Parathyroid adenoma (tissue), 2 donors: ENCODE results near the gene TPCN1.

ENCODE experiments used
- H2AFZ ChIP-seq: fragments of 300-600 bp; sonication (generic); one replicate; pipeline ENCODE4 v1.7.0; 2017; ENCODE audit warnings: antibody characterized with exemption, mild to moderate bottlenecking
- H3K27ac ChIP-seq: fragments of 300-600 bp; sonication (generic); one replicate; pipeline ENCODE4 v1.7.0; 2017
- H3K27me3 ChIP-seq: fragments of 300-600 bp; sonication (generic); one replicate; pipeline ENCODE4 v1.7.0; 2017; ENCODE audit warnings: low read length; ENCODE audit not compliant: control insufficient read depth, insufficient read depth
- H3K36me3 ChIP-seq: fragments of 300-600 bp; sonication (generic); one replicate; pipeline ENCODE4 v1.7.0; 2017; ENCODE audit warnings: low read length; ENCODE audit not compliant: control insufficient read depth, insufficient read depth
- H3K4me1 ChIP-seq: fragments of 300-600 bp; sonication (generic); one replicate; pipeline ENCODE4 v1.7.0; 2017; ENCODE audit warnings: control low read depth
- H3K4me2 ChIP-seq: fragments of 300-600 bp; sonication (generic); one replicate; pipeline ENCODE4 v1.7.0; 2017; ENCODE audit warnings: low read length
- H3K4me3 ChIP-seq: fragments of 300-600 bp; sonication (generic); one replicate; pipeline ENCODE4 v1.7.0; 2017; ENCODE audit warnings: low read depth, low read length
- H3K79me2 ChIP-seq: fragments of 300-600 bp; sonication (generic); one replicate; pipeline ENCODE4 v1.7.0; 2017; ENCODE audit warnings: control low read depth
- H3K9ac ChIP-seq: fragments of 300-600 bp; sonication (generic); one replicate; pipeline ENCODE4 v1.7.0; 2017; ENCODE audit warnings: mild to moderate bottlenecking
- H3K9me3 ChIP-seq: fragments of 300-600 bp; sonication (generic); one replicate; pipeline ENCODE4 v1.7.0; 2017; ENCODE audit warnings: low read length; ENCODE audit not compliant: control insufficient read depth
- CTCF ChIP-seq: fragments of 300-600 bp; sonication (generic); IDR thresholded peaks from one replicate; pipeline ENCODE4 v1.7.0; 2017; ENCODE audit warnings: antibody characterized with exemption, mild to moderate bottlenecking
- donor health status: primary hyperparathyroidism.

Gene TPCN1

GRCh38 chr12:113253532-113254285 is 32.4 kb downstream of the TPCN1 start:
- no peaks in the 10 kb centered on the region for H3K27me3 ChIP-seq
- no peaks in the 10 kb centered on the region for H3K4me1 ChIP-seq
- no peak overlapping the region for H3K4me2 ChIP-seq
- H3K36me3 ChIP-seq, result no peaks in the 10 kb centered on the region
- H3K9ac ChIP-seq, result no peak overlapping the region
- no peak overlapping the region for H3K27ac ChIP-seq
- H3K79me2 ChIP-seq, result peaks cover 23% of the 10 kb centered on the region
- H2AFZ ChIP-seq, result no peak overlapping the region
- no peak for TF ChIP-seq CTCF
- H3K9me3 ChIP-seq, result no peaks in the 10 kb centered on the region
- H3K4me3 ChIP-seq, result no peak overlapping the region

DNA sequence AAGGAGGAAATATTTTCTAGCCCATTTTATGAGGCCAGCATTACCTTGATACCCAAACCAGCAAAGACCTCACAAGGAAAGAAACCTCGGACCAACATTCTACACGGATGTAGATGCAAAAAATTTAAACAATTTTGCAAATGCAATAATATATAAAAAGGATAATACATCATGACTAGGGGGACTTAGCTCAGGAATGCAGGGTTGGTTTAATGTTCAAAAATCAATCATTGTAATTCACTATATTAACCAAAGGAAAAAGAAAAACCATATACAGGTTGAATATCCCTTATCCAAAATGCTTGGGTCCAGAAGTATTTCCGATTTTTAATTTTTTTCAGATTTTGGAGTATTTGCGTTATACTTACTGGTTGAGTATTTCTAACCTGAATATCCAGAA is 33.0 kb downstream of the TPCN1 start:
- H3K4me2 ChIP-seq, result no peak overlapping the region
- H3K9ac ChIP-seq, result no peak overlapping the region
- H3K9me3 ChIP-seq, result no peaks in the 10 kb centered on the region
- H2AFZ ChIP-seq, result no peak overlapping the region
- H3K27ac ChIP-seq, result no peak overlapping the region
- TF ChIP-seq CTCF, result no peak
- H3K4me1 ChIP-seq, result peaks cover 2% of the 10 kb centered on the region
- H3K4me3 ChIP-seq, result no peak overlapping the region
- H3K36me3 ChIP-seq, result no peaks in the 10 kb centered on the region
- no peaks in the 10 kb centered on the region for H3K27me3 ChIP-seq
- peaks cover 22% of the 10 kb centered on the region for H3K79me2 ChIP-seq

DNA sequence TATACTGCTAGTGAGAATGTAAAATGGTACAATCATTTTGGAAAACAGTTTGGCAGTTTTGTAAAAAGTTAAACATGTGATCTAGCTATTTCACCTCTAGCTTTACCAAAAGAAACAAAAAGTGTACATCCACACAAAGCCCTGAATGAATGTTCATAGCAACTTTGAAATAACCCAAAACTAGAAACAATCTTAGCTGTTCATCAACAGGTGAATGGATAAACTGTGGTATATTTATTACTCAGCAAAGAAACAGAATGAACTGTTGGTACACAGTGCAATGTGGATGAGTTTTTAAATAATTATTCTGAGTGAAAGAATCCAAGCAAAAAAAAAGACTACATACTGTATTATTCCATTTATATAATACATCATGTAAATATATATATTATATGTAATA is 36.3 kb downstream of the TPCN1 start:
- no peak for TF ChIP-seq CTCF
- no peak overlapping the region for H3K4me3 ChIP-seq
- peaks cover 16% of the 10 kb centered on the region for H3K4me1 ChIP-seq

GRCh38 chr12:113260127-113260526 is 38.9 kb downstream of the TPCN1 start:
- Histone ChIP-seq H3K36me3 (no peaks in the 10 kb centered on the region), H3K79me2 (peaks cover 8% of the 10 kb centered on the region), H3K4me1 (peaks cover 19% of the 10 kb centered on the region), H3K27me3 (no peaks in the 10 kb centered on the region), H3K4me3 (no peak overlapping the region), H2AFZ (no peak overlapping the region), H3K4me2 (no peak overlapping the region), H3K9me3 (no peaks in the 10 kb centered on the region), H3K27ac (no peak overlapping the region), H3K9ac (no peak overlapping the region)
- TF ChIP-seq CTCF, result no peak

More for the DNA sequence above, 36.3 kb downstream of the TPCN1 start:
- Histone ChIP-seq H3K27ac (no peak overlapping the region), H3K9me3 (no peaks in the 10 kb centered on the region), H3K27me3 (no peaks in the 10 kb centered on the region), H2AFZ (no peak overlapping the region), H3K79me2 (peaks cover 8% of the 10 kb centered on the region), H3K36me3 (no peaks in the 10 kb centered on the region), H3K4me2 (no peak overlapping the region), H3K9ac (no peak overlapping the region)
